HG02885 (cell line): ENCODE results near the gene INTS6.

Experiments
- ATAC-seq: cut with Tn5 transposase; IDR thresholded peaks from one replicate; pipeline ENCODE4 v1.9.1; 2021; ENCODE audit warnings: mild to moderate bottlenecking; ENCODE audit not compliant: unreplicated experiment, poor library complexity

The INTS6 gene

DNA sequence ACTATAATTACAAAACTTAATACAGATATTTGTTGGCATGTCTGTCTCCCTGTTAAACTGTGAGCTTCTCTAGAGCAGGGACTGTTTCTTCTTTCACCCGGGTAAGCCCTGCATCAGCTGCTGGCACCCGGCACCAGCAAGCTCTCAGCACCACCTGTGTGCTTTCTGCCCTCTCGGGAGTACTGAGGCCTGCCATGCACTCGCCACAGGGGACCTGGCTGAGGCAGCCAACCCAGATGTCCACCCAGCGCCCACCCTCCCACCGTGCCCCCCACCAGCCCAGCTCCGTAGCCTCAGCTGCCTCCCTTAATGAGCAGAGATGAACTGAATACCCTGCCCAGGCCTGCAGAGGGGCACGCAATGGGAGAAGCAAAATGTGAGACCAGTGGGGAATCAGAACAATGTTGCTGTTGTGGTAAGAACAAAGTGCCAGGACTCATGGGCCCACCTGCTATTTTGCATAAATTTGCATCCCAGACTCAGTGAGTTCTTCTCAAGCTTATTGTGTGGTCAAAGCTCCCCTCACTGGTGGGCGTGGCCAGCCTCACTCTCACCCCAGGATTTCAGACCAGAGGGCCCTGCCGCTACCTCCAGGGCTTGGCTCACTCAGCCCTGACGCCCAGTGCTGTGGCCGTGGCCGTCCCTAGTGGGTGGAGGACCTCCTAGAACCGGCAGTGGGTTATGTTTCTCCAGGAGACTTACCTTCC is 128.0 kb downstream of the INTS6 start:
- peak; percentile 78 for ATAC-seq

DNA sequence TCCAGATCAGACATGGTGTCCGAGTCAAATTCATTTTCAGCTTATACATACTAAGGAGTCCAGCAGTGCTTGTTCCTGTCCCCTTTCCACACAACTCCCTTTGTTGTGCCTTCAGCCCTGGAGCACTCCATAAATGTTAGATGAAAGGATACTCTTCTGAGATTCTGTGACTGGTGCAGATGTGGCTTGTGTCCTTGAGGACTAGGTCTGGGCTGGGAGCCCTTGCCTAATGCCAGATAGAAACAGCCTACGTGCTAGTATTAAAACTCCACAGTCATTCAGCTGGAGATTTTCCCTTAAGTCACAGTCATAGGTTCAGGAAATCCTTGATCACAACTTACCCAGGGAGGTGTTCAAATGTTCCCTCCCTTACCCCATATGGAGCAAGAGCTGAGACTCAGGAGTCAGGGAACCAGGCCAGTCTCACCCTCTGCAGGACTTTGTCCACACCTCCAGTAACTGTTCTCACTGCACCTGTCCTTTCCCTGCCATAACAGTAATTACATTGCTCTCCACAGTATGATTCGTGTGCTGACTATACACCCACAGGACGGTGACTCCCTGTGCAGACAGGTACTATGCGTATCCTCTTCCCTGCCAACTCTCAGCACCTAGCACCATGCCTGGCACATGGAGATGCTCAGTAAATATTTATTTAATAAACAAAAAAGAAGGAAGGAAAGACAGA is 128.9 kb downstream of the INTS6 start:
- ATAC-seq: no peak

DNA sequence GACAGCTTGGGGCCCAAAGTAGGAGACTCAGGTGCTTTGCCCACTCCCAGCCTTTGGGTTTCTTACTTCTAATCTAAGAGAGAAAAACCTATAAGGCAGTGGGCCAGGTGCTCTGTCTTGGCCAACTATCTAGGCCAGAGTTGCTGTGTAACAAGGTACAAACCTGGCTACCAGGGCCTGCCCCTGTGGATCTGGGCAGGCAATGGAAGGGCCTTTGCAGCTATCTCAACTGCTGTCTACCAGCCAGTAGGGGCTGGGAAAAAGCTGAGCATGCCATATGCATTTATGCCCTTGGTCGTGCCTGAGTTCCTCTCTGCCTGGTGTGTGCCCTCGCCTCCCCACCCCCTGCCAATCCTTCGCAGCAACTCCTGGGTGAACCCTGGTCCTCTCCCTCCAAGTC is 130.0 kb downstream of the INTS6 start:
- ATAC-seq: no peak

DNA sequence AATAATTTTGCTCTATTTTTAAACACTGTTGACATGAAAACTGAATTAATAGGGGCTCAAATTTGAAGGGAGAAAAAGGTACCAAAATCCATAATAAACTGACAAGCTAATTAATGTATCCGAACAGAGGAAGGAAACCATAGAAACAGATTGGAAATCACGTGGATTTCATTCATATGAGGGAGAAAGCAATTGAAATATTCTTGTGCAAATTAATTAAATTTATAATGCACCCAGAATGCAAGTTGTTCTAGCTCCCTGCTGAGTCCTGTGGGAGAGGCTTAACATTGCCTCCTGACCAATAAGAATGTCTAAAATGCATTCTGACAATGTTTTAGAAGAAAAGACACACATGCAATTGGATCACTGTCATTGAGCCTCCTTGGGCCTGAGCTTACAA is 131.0 kb downstream of the INTS6 start:
- no peak for ATAC-seq

DNA sequence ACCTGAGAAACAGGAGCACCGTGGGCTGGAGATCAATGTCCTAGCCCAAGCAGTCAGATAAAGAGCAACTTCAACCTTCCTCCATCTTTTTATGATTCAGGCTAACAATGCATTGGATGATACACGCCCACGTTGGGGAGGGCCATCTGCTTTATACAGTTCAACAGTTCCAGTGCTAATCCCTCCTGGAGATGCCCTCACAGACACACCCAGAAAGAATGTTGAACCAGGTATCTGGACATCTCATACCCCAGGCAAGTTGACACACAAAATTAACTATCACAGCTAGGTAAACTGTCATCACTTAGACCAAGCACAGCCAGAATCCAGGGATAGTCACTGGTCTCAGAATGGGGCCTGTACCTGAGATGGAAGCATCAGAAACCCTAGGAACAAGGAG is 134.0 kb downstream of the INTS6 start:
- no peak for ATAC-seq

DNA sequence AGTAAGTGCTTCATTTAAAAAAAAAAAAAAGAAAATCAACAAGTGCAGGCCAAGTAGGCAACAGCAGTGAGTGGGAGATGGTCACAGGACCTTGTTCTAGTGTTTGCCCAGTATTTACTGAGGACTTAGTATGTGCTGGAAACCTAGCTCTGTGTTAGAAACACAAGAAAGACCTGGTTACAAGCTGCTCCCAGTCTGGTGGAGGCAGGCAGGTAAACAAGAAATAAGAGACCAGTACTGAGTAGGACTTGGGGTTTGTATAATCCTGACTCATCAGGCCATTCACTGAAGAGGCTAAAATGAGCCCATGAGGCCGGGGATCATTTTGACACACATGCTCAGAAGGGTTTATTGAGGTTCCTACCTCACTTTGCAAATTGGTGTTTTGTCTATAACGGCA is 134.8 kb downstream of the INTS6 start:
- no peak for ATAC-seq

DNA sequence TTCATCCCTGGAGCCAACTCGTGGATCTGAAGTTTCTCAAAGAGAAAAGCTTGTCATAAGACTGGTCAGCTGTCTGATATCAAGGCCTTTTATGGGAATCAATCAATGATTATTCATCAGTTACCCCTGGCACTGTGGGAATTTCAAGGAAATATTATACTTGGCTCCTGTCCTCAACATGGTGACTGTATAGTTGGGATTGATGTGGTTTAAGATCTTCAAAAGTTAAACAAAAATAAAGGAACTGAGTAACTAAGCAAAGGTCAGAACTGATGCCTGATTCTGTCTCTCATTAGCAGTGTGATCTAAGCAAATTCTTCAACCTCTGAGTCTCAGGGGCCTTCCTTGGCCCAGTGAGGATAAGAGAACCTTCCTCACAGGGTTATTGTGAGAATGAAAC is 135.6 kb downstream of the INTS6 start:
- ATAC-seq: no peak

DNA sequence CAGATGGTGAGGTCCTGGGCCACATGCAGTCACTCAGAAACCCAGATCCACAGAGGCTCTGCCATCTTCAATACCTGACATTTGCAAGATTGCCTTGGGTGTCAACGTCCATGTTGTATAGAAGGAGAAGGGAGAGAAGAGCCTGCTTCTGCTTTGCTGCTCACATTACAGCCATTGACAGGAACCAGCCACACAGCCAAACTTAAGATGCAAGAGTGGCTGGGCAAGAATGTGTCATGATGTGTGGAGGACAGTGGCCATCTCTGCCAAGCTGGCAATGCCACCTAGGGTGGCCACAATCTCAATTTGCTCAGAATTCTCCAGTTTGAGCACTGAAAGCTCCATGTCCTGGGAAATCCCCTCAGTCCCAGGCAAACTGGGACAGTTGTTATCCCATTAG is 139.2 kb downstream of the INTS6 start:
- no peak for ATAC-seq

DNA sequence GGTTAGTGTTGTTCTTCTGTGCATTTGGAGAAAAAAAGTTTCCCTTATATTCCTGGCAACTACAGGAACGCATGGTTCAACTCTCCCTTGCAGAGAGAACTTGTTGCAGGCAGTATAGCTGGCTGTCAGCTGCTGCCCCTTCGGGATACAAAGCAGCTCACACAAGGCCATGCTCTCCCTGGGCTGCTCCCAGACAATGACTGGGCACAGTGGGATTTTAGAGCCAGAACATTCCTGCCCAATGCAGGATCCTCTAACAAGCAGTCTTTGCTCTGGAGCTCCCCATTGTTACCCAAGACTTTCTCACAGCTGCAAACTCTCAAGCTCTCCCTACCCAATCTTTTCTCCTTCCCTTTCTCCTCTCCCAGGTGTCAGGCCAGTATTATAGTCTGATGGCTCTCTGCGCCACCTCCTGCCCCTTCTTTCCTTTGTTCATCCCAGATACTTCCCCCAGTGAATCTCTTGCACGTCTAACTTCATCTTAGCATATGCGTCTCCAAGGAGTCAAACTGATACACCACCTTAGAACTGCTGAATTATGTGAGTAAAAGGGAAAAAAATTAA is 140.8 kb downstream of the INTS6 start:
- ATAC-seq: no peak
